ENCODE results near the gene SMG6. TPM values are rescaled to one million over a fixed set of nuclear protein-coding genes. Genes with fewer than 3 reads are reported as not detected.

SMG6 gene
- total and polyA plus RNA-seq, 2 of the 8 experiments (the other 6 are each of a cell fraction or from before 2014, with no cell fraction given) = 18.5 to 25.2 TPM

DNA sequence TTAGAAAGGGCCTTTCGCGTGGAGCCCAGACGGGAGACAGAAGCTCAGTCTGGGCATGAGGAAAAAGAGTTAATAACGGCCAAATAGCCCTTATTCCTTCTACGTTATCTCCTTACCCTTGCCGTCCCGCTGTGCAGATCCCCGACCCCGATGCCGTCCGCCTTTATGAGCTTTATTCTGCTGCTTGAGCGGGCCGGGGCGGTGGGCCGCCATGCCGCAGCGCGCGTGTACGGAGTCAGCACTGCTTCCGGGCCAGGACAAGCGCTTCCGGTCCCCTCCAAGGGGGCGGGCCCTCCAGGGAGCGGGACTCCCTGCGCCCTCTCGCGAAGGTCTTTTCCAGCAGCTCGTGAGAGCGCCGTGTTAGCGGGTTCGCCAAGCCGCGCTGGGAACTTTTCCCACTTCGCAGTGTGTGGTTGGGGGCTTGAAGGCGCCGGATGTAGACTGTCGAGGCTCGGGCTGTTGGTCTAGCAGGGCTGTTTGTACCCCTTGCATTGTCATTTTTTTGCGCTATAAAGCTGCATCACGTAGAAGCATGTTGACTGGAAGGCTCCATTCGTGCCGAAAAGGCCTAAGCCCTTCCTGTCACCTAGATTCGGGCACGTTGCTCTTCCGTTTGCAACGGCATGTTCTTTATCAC is 32.7 kb upstream of the SMG6 start, which contains the start of gene TSR1:
TSS of gene TSR1 (minus strand) at position 243 of the 637 bp plus-strand sequence. CDS start at position 213, 30 bp downstream.
- Histone ChIP-seq H3K23ac (ENCODE audit: insufficient read length) (peak within 1 kb of the TSS; percentile 71), H2AK5ac (ENCODE audit: low read depth, low read length) (no peak within 1 kb of the TSS), H3K9ac (replicated peaks in 1 of 4; ENCODE audit: extremely low read depth in 1 of 4, low read depth in 3 of 4, low read length in 3 of 4) (peak within 1 kb of the TSS; percentile 77 to 98 (median 88)), H3K4ac (replicated peaks; ENCODE audit: insufficient read length, low read depth, low read length) (peak within 1 kb of the TSS; percentile 65), H4K20me1 (replicated peaks in 1 of 2; ENCODE audit: control insufficient read depth in 1 of 2, insufficient read depth in 2 of 2, low read length in 2 of 2) (peaks cover 0 to 4% of the 10 kb centered on the region in 2 experiments), H3K4me2 (ENCODE audit: insufficient read depth in 1 of 2, low read depth in 2 of 2, low read length in 2 of 2) (peak within 1 kb of the TSS; percentile 85 to 99), H3K9me3 (ENCODE audit: insufficient read depth in 2 of 2, low read depth in 1 of 2, low read length in 1 of 2) (no peaks in the 10 kb centered on the region), H2BK12ac (ENCODE audit: low read depth, low read length) (0 out of 2 replicates have a peak within 1 kb of the TSS, but pooled peaks have one; percentile 69), H2BK20ac (ENCODE audit: low read length) (no peak within 1 kb of the TSS), H3K27ac (ENCODE audit: low read depth, low read length) (peak within 1 kb of the TSS; percentile 72), H3K14ac (ENCODE audit: insufficient read length) (no peak within 1 kb of the TSS), H3K18ac (ENCODE audit: extremely low read depth, low read length) (peak within 1 kb of the TSS; percentile 95), H3K79me2 (ENCODE audit: control insufficient read depth in 1 of 2, insufficient read depth in 2 of 2, low read length in 2 of 2) (peaks cover 0 to 51% of the 10 kb centered on the region in 2 experiments; a peak in 2 of 4 replicates), H3K4me1 (replicated peaks in 1 of 4; ENCODE audit: control insufficient read depth in 3 of 4, insufficient read depth in 4 of 4, low read length in 3 of 4) (peaks cover 3 to 30% (median 13%) of the 10 kb centered on the region in 4 experiments; a peak in 6 of 7 replicates), H2BK5ac (ENCODE audit: low read depth, low read length) (peak within 1 kb of the TSS; percentile 84), H4K8ac (ENCODE audit: extremely low read depth, insufficient read depth, low read length) (peak within 1 kb of the TSS; percentile 93), H4K91ac (replicated peaks; ENCODE audit: insufficient read length, low read length) (peak within 1 kb of the TSS; percentile 75), H3K23me2 (ENCODE audit: low read depth, low read length) (peaks cover 20% of the 10 kb centered on the region), H2BK120ac (replicated peaks; ENCODE audit: low read depth, low read length) (no peak within 1 kb of the TSS), H3K56ac (replicated peaks; ENCODE audit: insufficient read length, low read depth, low read length) (peak within 1 kb of the TSS; percentile 48), H2AFZ (ENCODE audit: low read length) (peak within 1 kb of the TSS; percentile 27; the same call in 1 of the 2 replicates), H3K27me3 (replicated peaks in 1 of 4; ENCODE audit: control insufficient read depth in 3 of 4, extremely low read depth in 1 of 4, insufficient read depth in 3 of 4, low read length in 3 of 4) (no peaks in the 10 kb centered on the region), H2BK15ac (ENCODE audit: low read length) (0 out of 2 replicates have a peak within 1 kb of the TSS, but pooled peaks have one; percentile 55), H3K36me3 (ENCODE audit: control insufficient read depth in 2 of 4, insufficient read depth in 4 of 4, low read length in 3 of 4) (peaks cover 33 to 41% (median 37%) of the 10 kb centered on the region in 4 experiments), H4K5ac (ENCODE audit: insufficient read length, low read depth, low read length) (peak within 1 kb of the TSS; percentile 82), H3K79me1 (ENCODE audit: low read depth, low read length) (peaks cover 5% of the 10 kb centered on the region), H3K4me3 (ENCODE audit: extremely low read depth in 1 of 4, insufficient read depth in 2 of 4, low read depth in 3 of 4, low read length in 4 of 4) (peak within 1 kb of the TSS; percentile 92 to 96 (median 94))
- WGBS, 2 experiments (ENCODE audit: extremely low coverage in 1 of 2, insufficient coverage in 1 of 2, insufficient read length in 1 of 2, insufficient replicate concordance in 2 of 2, low coverage in 1 of 2, low lambda C conversion rate in 2 of 2, missing lambda C conversion rate in 1 of 2) = 3% methylated on average over 48 of the region's 48 CpGs; no CpG with 5 or more reads in 1 of the 2 experiments
- FAIRE-seq (no peak), DNase-seq (ENCODE audit: low read depth in 1 of 2, low spot score in 2 of 2) (peak; percentile 67 to 91)
- ChIA-PET POLR2A (ENCODE audit: partially characterized antibody) (interaction anchor here (0.6 to 11.4 kb wide), 28 partner anchors 8 to 375 kb away, joined by 3 to 230 read pairs (median 5); partner anchors contain the start of genes SMG6 and SRR), CTCF (ENCODE audit: partially characterized antibody) (interaction anchor here (1.0 to 8.2 kb wide), 7 partner anchors 11 to 80 kb away, joined by 3 to 69 read pairs (median 6); no protein-coding TSS in a partner anchor)
- TF ChIP-seq RBBP5 (IDR thresholded peaks at IDR 0.05; ENCODE audit: borderline replicate concordance, low read depth, low read length) (peak; percentile 89; the same call in 1 of the 2 replicates), KDM4A (IDR thresholded peaks at IDR 0.05; ENCODE audit: low read depth, low read length, severe bottlenecking) (peak; percentile 34), RNF2 (IDR thresholded peaks at IDR 0.05; ENCODE audit: borderline replicate concordance, low read depth, low read length, missing control alignments, poor library complexity, severe bottlenecking) (no peak)
